ENCODE measurements around the gene NPDC1. TPM values are rescaled to one million over a fixed set of nuclear protein-coding genes. Genes with fewer than 3 reads are reported as not detected.
A peak's percentile ranks its signal among the peaks of the same experiment; 100 is the strongest.

Gene NPDC1
- total RNA-seq, 4 donors from 2014 or later, result 58.0 to 972 (median 274) TPM

DNA sequence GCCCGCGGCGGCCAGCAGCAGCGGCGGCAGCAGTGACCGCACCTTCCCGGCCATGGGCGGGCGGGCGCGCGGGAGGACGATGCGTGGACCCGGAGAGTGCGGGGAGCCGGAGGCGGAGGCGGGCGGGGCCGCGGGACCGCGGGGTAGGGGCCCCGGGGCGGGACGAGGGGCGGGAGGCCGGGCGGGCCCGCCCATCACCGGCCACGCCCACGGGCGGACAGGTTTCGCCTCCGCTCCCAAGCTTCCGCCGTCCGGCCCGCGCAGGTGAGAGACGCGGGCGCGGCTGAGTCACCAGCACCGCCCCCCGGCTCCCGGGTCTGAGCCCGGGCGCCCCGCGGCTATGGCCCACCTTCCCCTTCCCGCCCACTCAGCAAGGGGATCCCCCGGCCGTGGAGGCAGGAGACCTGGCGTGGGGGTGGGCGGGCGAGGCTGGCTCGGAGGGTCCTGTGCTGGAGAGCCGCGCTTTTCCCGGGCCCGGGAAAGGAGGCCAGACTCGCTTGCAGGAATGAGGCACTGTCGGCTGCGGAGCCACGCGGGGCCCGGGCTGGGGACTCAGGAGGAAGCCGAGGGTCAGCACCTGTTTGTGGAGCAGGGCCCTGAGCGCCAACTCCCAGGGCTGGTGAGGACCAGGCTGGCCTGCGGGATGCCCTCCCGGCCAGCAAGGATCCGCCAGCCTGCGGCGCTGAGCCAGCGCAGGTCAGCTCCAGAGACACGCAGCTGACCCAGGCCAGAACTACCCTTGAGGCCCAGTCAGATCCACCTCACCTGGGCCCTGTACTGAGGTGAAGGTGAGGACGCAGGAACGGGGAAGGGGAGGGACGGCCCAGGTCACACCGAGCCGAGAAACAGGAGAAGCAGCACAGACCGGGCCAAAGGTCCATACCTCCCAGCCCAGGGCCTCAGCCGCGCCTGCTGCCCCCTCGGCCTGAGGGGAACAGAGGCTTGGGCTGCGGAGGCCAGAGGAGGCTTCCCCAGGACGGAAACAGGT lies 8.3 kb upstream of the NPDC1 start, which contains the start of gene ENTPD2:
ENTPD2 (minus strand) TSS at position 118 of the 988 bp plus-strand sequence; CDS start at position 54, 64 bp downstream.
- Histone ChIP-seq H3K27me3 (peaks cover 38% of the 10 kb centered on the region), H3K4me3 (peak within 1 kb of the TSS in 3 of 4 donors; percentile 34 to 55 (median 51)), H3K27ac (peak within 1 kb of the TSS; percentile 80 to 89 (median 86)), H3K9me3 (no peaks in the 10 kb centered on the region), H3K36me3 (no peaks in the 10 kb centered on the region), H3K4me1 (peaks cover 26 to 59% (median 47%) of the 10 kb centered on the region in 4 donors)
- 27% methylated on average over 44 of the region's 90 CpGs; no CpG with 5 or more reads in 1 of the 2 donors for WGBS, 2 donors (ENCODE audit: low coverage in 1 of 2)
- intact Hi-C loops (cut with DNase I; ENCODE audit: low total_unique reads) (no loop called here), in situ Hi-C loops (cut with MboI; ENCODE audit: low pct_ligation_motif_present in 1 of 4, low pct_unique_long_range_greater_than_20kb in 1 of 4, low sequenced_read_pairs in 3 of 4) (no loop called here)
- TF ChIP-seq CTCF (IDR thresholded peaks at IDR 0.05) (no peak), POLR2AphosphoS5 (IDR thresholded peaks at IDR 0.05) (peak; percentile 72 to 89 (median 82)), POLR2A (IDR thresholded peaks at IDR 0.05) (peak; percentile 78)
- DNase-seq, result peak; percentile 87

DNA sequence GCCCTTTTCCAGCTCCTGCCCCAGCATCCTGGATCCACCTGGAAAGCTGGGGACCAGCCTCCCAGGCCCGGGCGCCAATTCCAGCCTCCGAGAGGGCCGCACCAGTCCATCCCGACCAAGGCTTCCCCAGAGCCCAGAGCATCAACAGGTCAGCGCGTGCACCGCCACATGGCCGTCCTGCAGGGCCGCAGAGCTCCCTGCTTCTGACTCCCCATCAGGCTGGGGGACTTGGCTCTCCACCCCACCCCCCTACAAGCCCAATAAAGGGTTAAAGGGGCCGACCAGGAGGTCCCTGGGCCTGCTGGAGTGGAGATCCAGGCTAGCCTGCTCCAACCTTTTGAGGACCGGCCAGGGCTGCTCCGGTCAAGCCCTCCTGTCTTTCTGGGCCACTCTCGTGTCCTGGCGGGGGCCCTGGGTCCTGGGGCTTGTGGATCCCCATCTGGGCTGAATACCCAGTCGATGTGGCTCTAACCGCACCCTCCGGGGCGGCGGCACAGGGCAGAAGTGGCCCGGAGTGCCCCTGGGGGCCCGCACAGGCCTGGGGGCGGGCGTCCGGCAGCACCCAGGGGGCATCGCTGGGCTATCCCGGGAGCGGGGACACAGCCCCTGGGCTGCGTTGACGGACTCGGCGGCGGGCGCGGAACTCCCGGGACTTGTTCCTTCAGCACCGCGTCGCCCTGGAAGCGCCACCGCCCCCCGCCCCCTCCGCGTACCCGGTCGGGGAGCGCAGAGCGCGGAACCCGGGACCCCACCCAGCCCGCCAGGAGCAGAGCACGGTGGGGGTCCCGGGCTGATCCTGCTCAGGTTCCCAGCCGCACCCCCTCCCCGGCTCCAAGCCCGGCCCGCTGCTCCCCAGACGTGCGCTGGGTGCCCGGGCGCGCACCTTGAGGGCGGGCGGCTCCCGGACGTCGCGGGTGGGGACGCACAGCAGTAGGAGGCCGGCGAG lies 7.3 kb upstream of the NPDC1 start:
- Histone ChIP-seq H3K4me1 (peaks cover 26 to 58% (median 50%) of the 10 kb centered on the region in 4 donors), H3K27ac (peak overlapping the region; percentile 80 to 89 (median 86)), H3K9me3 (no peaks in the 10 kb centered on the region), H3K4me3 (peak overlapping the region in 3 of 4 donors; percentile 34 to 55 (median 51)), H3K36me3 (no peaks in the 10 kb centered on the region), H3K27me3 (peaks cover 48% of the 10 kb centered on the region)
- no peak for DNase-seq
- in situ Hi-C loops (cut with MboI; ENCODE audit: low pct_ligation_motif_present in 1 of 4, low pct_unique_long_range_greater_than_20kb in 1 of 4, low sequenced_read_pairs in 3 of 4), result no loop called here
- intact Hi-C loops (cut with DNase I; ENCODE audit: low total_unique reads), result no loop called here
- TF ChIP-seq POLR2AphosphoS5 (IDR thresholded peaks at IDR 0.05) (no peak), CTCF (IDR thresholded peaks at IDR 0.05) (no peak), EP300 (IDR thresholded peaks at IDR 0.05; ENCODE audit: low read depth) (no peak), POLR2A (IDR thresholded peaks at IDR 0.05) (no peak)
- WGBS, 2 donors (ENCODE audit: low coverage in 1 of 2), result 17% methylated on average over 55 of the region's 71 CpGs; no CpG with 5 or more reads in 1 of the 2 donors

DNA sequence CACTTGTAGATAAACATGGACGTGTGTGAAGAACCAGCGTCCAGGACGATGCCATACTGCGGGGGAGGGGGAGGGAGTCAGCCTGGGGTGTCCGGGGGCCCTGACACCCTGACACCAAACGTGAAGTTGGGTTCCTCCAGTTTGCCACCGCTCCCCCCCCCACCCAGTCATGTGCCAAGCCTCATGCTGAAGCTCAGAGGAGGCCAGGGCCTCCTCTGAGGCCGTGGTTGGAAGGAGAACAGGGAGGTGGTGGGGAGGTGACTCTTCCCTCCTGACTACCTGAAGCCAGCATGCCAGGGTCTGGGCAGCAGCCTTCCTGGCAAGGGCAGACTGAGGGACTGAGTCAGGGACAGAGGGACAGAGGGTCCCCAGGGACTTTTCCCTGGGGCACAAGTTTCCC lies 6.3 kb upstream of the NPDC1 start:
- H3K27me3 ChIP-seq, result peaks cover 57% of the 10 kb centered on the region
- H3K4me1 ChIP-seq, result peaks cover 26 to 49% (median 44%) of the 10 kb centered on the region in 4 donors
- H3K27ac ChIP-seq, result no peak overlapping the region
- in situ Hi-C loops (cut with MboI; ENCODE audit: low pct_ligation_motif_present in 1 of 4, low pct_unique_long_range_greater_than_20kb in 1 of 4, low sequenced_read_pairs in 3 of 4), result no loop called here
- 78% methylated on average over 6 of the region's 8 CpGs; no CpG with 5 or more reads in 1 of the 2 donors for WGBS, 2 donors (ENCODE audit: low coverage in 1 of 2)
- H3K9me3 ChIP-seq, result no peaks in the 10 kb centered on the region
- no peaks in the 10 kb centered on the region for H3K36me3 ChIP-seq
- TF ChIP-seq EP300 (IDR thresholded peaks at IDR 0.05; ENCODE audit: low read depth) (no peak), POLR2AphosphoS5 (IDR thresholded peaks at IDR 0.05) (no peak), CTCF (IDR thresholded peaks at IDR 0.05) (no peak), POLR2A (IDR thresholded peaks at IDR 0.05) (no peak)
- H3K4me3 ChIP-seq, result no peak overlapping the region
- no peak for DNase-seq
- intact Hi-C loops (cut with DNase I; ENCODE audit: low total_unique reads), result no loop called here
